Chondrocyte (in vitro differentiated cells): ENCODE results near the gene ACVR2A. TPM values are rescaled to one million over a fixed set of nuclear protein-coding genes. Genes with fewer than 3 reads are reported as not detected.

Experiments used
- DNase-seq: peaks from one replicate; pipeline ENCODE4 v3.0.0; 2021; ENCODE audit warnings: mixed read lengths, low spot score
- H3K27ac Mint-ChIP-seq: one replicate; pipeline ENCODE4 v1.8.0; 2021; ENCODE audit warnings: mild to moderate bottlenecking, moderate library complexity, mixed read lengths; ENCODE audit not compliant: unreplicated experiment
- H3K27me3 Mint-ChIP-seq: 2 replicates; pipeline ENCODE4 v1.8.0; 2021; ENCODE audit warnings: low read depth, mixed read lengths
- H3K36me3 Mint-ChIP-seq: 2 replicates; pipeline ENCODE4 v1.8.0; 2021; ENCODE audit warnings: low read depth, mixed read lengths
- H3K4me1 Mint-ChIP-seq: 2 replicates; pipeline ENCODE4 v1.8.0; 2021; ENCODE audit warnings: low read depth, mild to moderate bottlenecking, mixed read lengths
- H3K4me3 Mint-ChIP-seq: one replicate; pipeline ENCODE4 v1.8.0; 2021; ENCODE audit warnings: mild to moderate bottlenecking, moderate library complexity, mixed read lengths; ENCODE audit not compliant: unreplicated experiment
- H3K9me3 Mint-ChIP-seq: 2 replicates; pipeline ENCODE4 v1.8.0; 2021; ENCODE audit warnings: low read depth, mixed read lengths
- CTCF ChIP-seq: fragments of 200-600 bp; sonication (generic); IDR thresholded peaks from 2 replicates; pipeline ENCODE4 v1.5.0; 2021; ENCODE audit warnings: antibody characterized with exemption, mild to moderate bottlenecking, moderate library complexity
- total RNA-seq: library from RNA; stranded (reverse); gene quantifications from 3 replicates; pipeline ENCODE4 v1.2.1, GENCODE V29; 2021

ACVR2A gene
- total RNA-seq, 1 donor from 2014 or later: 12.3 TPM

GRCh38 chr2:147810883-147811765 lies 33.7 kb upstream of the ACVR2A start:
- H3K27ac Mint-ChIP-seq: no peak overlapping the region
- no peaks in the 10 kb centered on the region for H3K4me1 Mint-ChIP-seq
- no peaks in the 10 kb centered on the region for H3K27me3 Mint-ChIP-seq

GRCh38 chr2:147818741-147819140 lies 26.1 kb upstream of the ACVR2A start:
- no peak for DNase-seq
- TF ChIP-seq CTCF: no peak
- H3K27ac Mint-ChIP-seq: no peak overlapping the region
- no peak overlapping the region for H3K4me3 Mint-ChIP-seq
- peaks cover 9% of the 10 kb centered on the region for H3K9me3 Mint-ChIP-seq
- no peaks in the 10 kb centered on the region for H3K36me3 Mint-ChIP-seq
- H3K27me3 Mint-ChIP-seq: peaks cover 5% of the 10 kb centered on the region
- H3K4me1 Mint-ChIP-seq: no peaks in the 10 kb centered on the region

More at GRCh38 chr2:147810883-147811765, 33.7 kb upstream of the ACVR2A start:
- H3K4me3 Mint-ChIP-seq: no peak overlapping the region
- no peak for TF ChIP-seq CTCF
- no peak for DNase-seq
- no peaks in the 10 kb centered on the region for H3K9me3 Mint-ChIP-seq
- H3K36me3 Mint-ChIP-seq: no peaks in the 10 kb centered on the region

- H3K36me3 Mint-ChIP-seq: no peaks in the 10 kb centered on the region
- no peak overlapping the region for H3K4me3 Mint-ChIP-seq
- H3K4me1 Mint-ChIP-seq: peaks cover 7% of the 10 kb centered on the region
- no peak overlapping the region for H3K27ac Mint-ChIP-seq
- no peak for DNase-seq
- no peak for TF ChIP-seq CTCF
- peaks cover 2% of the 10 kb centered on the region for H3K27me3 Mint-ChIP-seq
- peaks cover 9% of the 10 kb centered on the region for H3K9me3 Mint-ChIP-seq
Measured at GRCh38 chr2:147824620-147825019, 20.2 kb upstream of the ACVR2A start.

GRCh38 chr2:147826278-147827087 lies 18.3 kb upstream of the ACVR2A start:
- no peak overlapping the region for H3K27ac Mint-ChIP-seq
- H3K36me3 Mint-ChIP-seq: no peaks in the 10 kb centered on the region
- no peak overlapping the region for H3K4me3 Mint-ChIP-seq
- peaks cover 14% of the 10 kb centered on the region for H3K9me3 Mint-ChIP-seq
- no peaks in the 10 kb centered on the region for H3K27me3 Mint-ChIP-seq
- no peak for TF ChIP-seq CTCF
- no peak for DNase-seq
- H3K4me1 Mint-ChIP-seq: peaks cover 7% of the 10 kb centered on the region

GRCh38 chr2:147827088-147827375 lies 17.8 kb upstream of the ACVR2A start:
- no peak for DNase-seq
- no peaks in the 10 kb centered on the region for H3K27me3 Mint-ChIP-seq
- TF ChIP-seq CTCF: no peak
- no peak overlapping the region for H3K4me3 Mint-ChIP-seq
- H3K9me3 Mint-ChIP-seq: peaks cover 14% of the 10 kb centered on the region
- H3K36me3 Mint-ChIP-seq: no peaks in the 10 kb centered on the region
- no peak overlapping the region for H3K27ac Mint-ChIP-seq
- peaks cover 7% of the 10 kb centered on the region for H3K4me1 Mint-ChIP-seq
